Liver (tissue), 9 donors: ENCODE measurements around the gene MKKS. TPM values are rescaled to one million over a fixed set of nuclear protein-coding genes. Genes with fewer than 3 reads are reported as not detected.

Source experiments
- DNase-seq: peaks from one replicate; pipeline ENCODE4 v3.0.0-alpha.2; 2017; ENCODE audit warnings: low spot score
- H3K27ac ChIP-seq, 2 donors: one replicate each; pipeline ENCODE4 v1.7.0; 2013; ENCODE audit warnings: inconsistent platforms in 2 of 2, low read length in 2 of 2, control low read depth in 1 of 2, low read depth in 1 of 2, mild to moderate bottlenecking in 1 of 2
- H3K27me3 ChIP-seq, 4 donors: one replicate each; pipeline versions ENCODE4 v1.6.1 to v1.7.0; 2013; ENCODE audit warnings: low read length in 3 of 4, inconsistent platforms in 1 of 4, mild to moderate bottlenecking in 1 of 4, moderate library complexity in 1 of 4; ENCODE audit not compliant: control insufficient read depth in 4 of 4, insufficient read depth in 4 of 4
- H3K36me3 ChIP-seq, 4 donors: one replicate each; pipeline versions ENCODE4 v1.6.1 to v1.7.0; 2013; ENCODE audit warnings: low read length in 3 of 4, mild to moderate bottlenecking in 3 of 4, low read depth in 1 of 4, moderate library complexity in 1 of 4; ENCODE audit not compliant: control insufficient read depth in 4 of 4, insufficient read depth in 3 of 4
- H3K4me1 ChIP-seq, 4 donors: one replicate each; pipeline versions ENCODE4 v1.6.1 to v1.7.0; 2013; ENCODE audit warnings: low read length in 3 of 4, mild to moderate bottlenecking in 3 of 4, moderate library complexity in 1 of 4; ENCODE audit not compliant: control insufficient read depth in 4 of 4, insufficient read depth in 4 of 4
- H3K4me3 ChIP-seq, 3 donors: one replicate each; pipeline versions ENCODE4 v1.6.1 to v1.7.0; 2013; ENCODE audit warnings: low read length in 3 of 3, control low read depth in 1 of 3, low read depth in 1 of 3, mild to moderate bottlenecking in 1 of 3
- H3K9ac ChIP-seq, 2 donors: one replicate each; pipeline ENCODE4 v1.7.0; 2013; ENCODE audit warnings: low read length in 2 of 2, mild to moderate bottlenecking in 2 of 2, moderate library complexity in 2 of 2, control low read depth in 1 of 2, low read depth in 1 of 2
- H3K9me3 ChIP-seq, 4 donors: one replicate each; pipeline versions ENCODE4 v1.6.1 to v1.7.0; 2013; ENCODE audit warnings: low read length in 3 of 4; ENCODE audit not compliant: control insufficient read depth in 4 of 4
- ATF3 ChIP-seq: IDR thresholded peaks from 2 replicates; pipeline ENCODE4 v1.6.1; 2016; ENCODE audit warnings: antibody characterized with exemption
- CTCF ChIP-seq: fragments of 150-350 bp; IDR thresholded peaks from 2 replicates; pipeline ENCODE4 v1.5.1; 2017; ENCODE audit warnings: improper control_type of control experiment, low read depth, low read length; ENCODE audit not compliant: missing input control
- FOXA1 ChIP-seq: IDR thresholded peaks from 2 replicates; pipeline ENCODE4 v1.6.1; 2016; ENCODE audit warnings: antibody characterized with exemption
- FOXA2 ChIP-seq: IDR thresholded peaks from 2 replicates; pipeline ENCODE4 v1.6.1; 2016; ENCODE audit warnings: antibody characterized with exemption
- GABPA ChIP-seq, 2 donors: IDR thresholded peaks in 1 of 2; conservative IDR thresholded peaks in 1 of 2; 2 replicates each; pipeline ENCODE4 v1.6.1; 2016; ENCODE audit warnings: antibody characterized with exemption in 2 of 2, mild to moderate bottlenecking in 1 of 2, moderate library complexity in 1 of 2
- HNF4A ChIP-seq, 2 donors: conservative IDR thresholded peaks; 2 replicates each; pipeline ENCODE4 v1.6.1; 2016; ENCODE audit warnings: antibody characterized with exemption in 2 of 2, mild to moderate bottlenecking in 2 of 2
- HNF4G ChIP-seq: IDR thresholded peaks from 2 replicates; pipeline ENCODE4 v1.6.1; 2016; ENCODE audit warnings: antibody characterized with exemption
- MAX ChIP-seq: IDR thresholded peaks from 2 replicates; pipeline ENCODE4 v1.6.1; 2016; ENCODE audit warnings: antibody characterized with exemption
- NR2F2 ChIP-seq: IDR thresholded peaks from 2 replicates; pipeline ENCODE4 v1.6.1; 2016; ENCODE audit warnings: antibody characterized with exemption
- RAD21 ChIP-seq, 2 donors: IDR thresholded peaks; 2 replicates each; pipeline ENCODE4 v1.6.1; 2016; ENCODE audit warnings: antibody characterized with exemption in 2 of 2, mild to moderate bottlenecking in 2 of 2
- REST ChIP-seq: IDR thresholded peaks from 2 replicates; pipeline ENCODE4 v1.6.1; 2016; ENCODE audit warnings: antibody characterized with exemption, mild to moderate bottlenecking
- RXRA ChIP-seq, 2 donors: IDR thresholded peaks; 2 replicates each; pipeline ENCODE4 v1.6.1; 2017 to 2018; ENCODE audit warnings: antibody characterized with exemption in 2 of 2, mild to moderate bottlenecking in 1 of 2
- SP1 ChIP-seq: IDR thresholded peaks from 2 replicates; pipeline ENCODE4 v1.6.1; 2018; ENCODE audit warnings: antibody characterized with exemption, mild to moderate bottlenecking
- TAF1 ChIP-seq: conservative IDR thresholded peaks from 2 replicates; pipeline ENCODE4 v1.6.1; 2016; ENCODE audit warnings: antibody characterized with exemption, mild to moderate bottlenecking
- YY1 ChIP-seq: IDR thresholded peaks from 2 replicates; pipeline ENCODE4 v1.6.1; 2016; ENCODE audit warnings: antibody characterized with exemption, mild to moderate bottlenecking
- ZBTB33 ChIP-seq: IDR thresholded peaks from 2 replicates; pipeline ENCODE4 v1.6.1; 2016; ENCODE audit warnings: antibody characterized with exemption
- WGBS: extraction: QIAGEN DNeasy Blood & Tissue Kit; methylation state at CpG from one replicate; pipeline ENCODE4 v1.1.7; 2013; 5-methylcytosine and 5-hydroxymethylcytosine counted together
- polyA plus RNA-seq, 2 donors: library from polyadenylated mRNA; stranded (reverse) in 1 of 2; unstranded in 1 of 2; fragments of 200-250 nt in 1 of 2; fragments of >200 nt in 1 of 2; fragmentation: Nextera tagmentation in 1 of 2; extraction: Ambion mirVana in 1 of 2; gene quantifications; one replicate each; pipeline versions ENCODE4 v1.2.1 to v1.2.3, GENCODE V29; 2013 to 2015
- total RNA-seq, 2 donors: library from RNA; depleted of rRNA; stranded (reverse); fragments of >200 nt; gene quantifications; one replicate each; pipeline ENCODE4 v1.2.3, GENCODE V29; 2014
- donor health status: healthy.
- donor health status: healthy.
- donor health status: healthy.
- donor health status: healthy.
- donor health status: healthy.

MKKS gene
- total and polyA plus RNA-seq, 4 donors = 8.3 to 19.1 (median 14.7) TPM

- no peak for DNase-seq
- 61% methylated on average over 5 of the region's 5 CpGs for whole genome bisulfite sequencing
- no peak overlapping the region for H3K27ac ChIP-seq
These were observed 4.5 kb downstream of the MKKS start for GRCh38 chr20:10429443-10429981.

More at GRCh38 chr20:10429443-10429981, 4.5 kb downstream of the MKKS start:
- peaks cover 0 to 2% (median 0%) of the 10 kb centered on the region in 4 donors for H3K36me3 ChIP-seq
- H3K27me3 ChIP-seq = no peaks in the 10 kb centered on the region
- no peak for TF ChIP-seq NR2F2
- no peak for TF ChIP-seq RAD21 (IDR thresholded peaks at IDR 0.05)
- TF ChIP-seq YY1 = peak; percentile 53
- TF ChIP-seq GABPA (IDR thresholded peaks at IDR 0.05 in 1 of 2, conservative IDR thresholded peaks at IDR 0.05 in 1 of 2) = no peak
- no peak for TF ChIP-seq FOXA1
- TF ChIP-seq HNF4A (conservative IDR thresholded peaks at IDR 0.05) = peak; percentile 85 to 88
- peak; percentile 52 for TF ChIP-seq HNF4G
- TF ChIP-seq RXRA (IDR thresholded peaks at IDR 0.05) = peak; percentile 66 to 79
- TF ChIP-seq TAF1 = no peak
- TF ChIP-seq SP1 = peak; percentile 50
- no peak for TF ChIP-seq REST
- TF ChIP-seq FOXA2 = no peak
- TF ChIP-seq ATF3 = no peak
- TF ChIP-seq CTCF = no peak
- no peak for TF ChIP-seq ZBTB33
- TF ChIP-seq MAX = peak; percentile 45
- H3K4me1 ChIP-seq = peaks cover 5 to 52% (median 20%) of the 10 kb centered on the region in 4 donors
- H3K9me3 ChIP-seq = no peaks in the 10 kb centered on the region
- H3K9ac ChIP-seq = no peak overlapping the region
- no peak overlapping the region for H3K4me3 ChIP-seq
